Lower leg skin (tissue), 3 donors: ENCODE results near the gene WWOX.

ENCODE experiments used
- CTCF ChIP-seq, 3 donors: fragments of 450-650 bp; IDR thresholded peaks; one replicate each; pipeline ENCODE4 v1.5.1; 2016; ENCODE audit warnings: antibody characterized with exemption in 3 of 3, mild to moderate bottlenecking in 3 of 3, moderate library complexity in 2 of 3
- POLR2A ChIP-seq, 2 donors: fragments of 450-650 bp; IDR thresholded peaks; one replicate each; pipeline ENCODE4 v1.6.1; 2016 to 2017; ENCODE audit warnings: antibody characterized with exemption in 2 of 2, mild to moderate bottlenecking in 1 of 2, moderate library complexity in 1 of 2

- TF ChIP-seq CTCF (IDR thresholded peaks at IDR 0.05) (no peak), POLR2A (IDR thresholded peaks at IDR 0.05) (no peak)
Measured at GRCh38 chr16:79055251-79055970, 956.0 kb downstream of the WWOX start.
